Gastroesophageal sphincter (tissue), 4 donors: ENCODE results near the gene SMYD2. TPM values are rescaled to one million over a fixed set of nuclear protein-coding genes. Genes with fewer than 3 reads are reported as not detected.

ENCODE experiments used
- ATAC-seq: fragments of 150-250 bp; one replicate; pipeline ENCODE4 v1.9.1; 2016; ENCODE audit warnings: mild to moderate bottlenecking, moderate library complexity
- H3K27ac ChIP-seq, 4 donors: fragments of 200-600 bp; sonication (generic) in 3 of 4; 1 replicate in 3 of 4; 2 replicates in 1 of 4; pipeline ENCODE4 v1.5.1; 2016 to 2019
- H3K27me3 ChIP-seq: fragments of 200-600 bp; sonication (generic); one replicate; pipeline ENCODE4 v1.5.1; 2019
- H3K36me3 ChIP-seq, 2 donors: fragments of 200-600 bp; sonication (generic); one replicate each; pipeline ENCODE4 v1.5.1; 2019; ENCODE audit warnings: control low read depth in 1 of 2
- H3K4me1 ChIP-seq, 3 donors: fragments of 200-600 bp; sonication (generic); 1 replicate in 2 of 3; 2 replicates in 1 of 3; pipeline ENCODE4 v1.5.1; 2016 to 2019; ENCODE audit warnings: control low read depth in 2 of 3
- H3K4me3 ChIP-seq, 2 donors: fragments of 200-600 bp; sonication (generic); one replicate each; pipeline ENCODE4 v1.5.1; 2019; ENCODE audit warnings: mild to moderate bottlenecking in 1 of 2, moderate library complexity in 1 of 2
- H3K9me3 ChIP-seq, 3 donors: fragments of 200-600 bp; sonication (generic); one replicate each; pipeline ENCODE4 v1.5.1; 2017 to 2019; ENCODE audit warnings: control low read depth in 2 of 3
- EP300 ChIP-seq: sonication (generic); formaldehyde crosslinking; IDR thresholded peaks from one replicate; pipeline ENCODE4 v1.6.1; 2017; ENCODE audit warnings: antibody characterized with exemption, mild to moderate bottlenecking
- POLR2A ChIP-seq, 2 donors: fragments of 450-650 bp; IDR thresholded peaks; one replicate each; pipeline ENCODE4 v1.6.1; 2017; ENCODE audit warnings: antibody characterized with exemption in 2 of 2, mild to moderate bottlenecking in 2 of 2, moderate library complexity in 1 of 2
- POLR2AphosphoS5 ChIP-seq: sonication (generic); formaldehyde crosslinking; IDR thresholded peaks from one replicate; pipeline ENCODE4 v1.6.1; 2017; ENCODE audit warnings: antibody characterized with exemption
- WGBS, 2 donors: methylation state at CpG; one replicate each; pipeline ENCODE4 v1.1.5; 2018; ENCODE audit warnings: low coverage in 1 of 2; 5-methylcytosine and 5-hydroxymethylcytosine counted together
- total RNA-seq, 4 donors: library from RNA; depleted of rRNA; stranded (reverse); fragments of >200 nt; gene quantifications; one replicate each; pipeline ENCODE4 v1.1.0, GENCODE V29; 2016
- TF ChIP-seq, protein P1 (sequence below), 4 experiments: fragments of 200-600 bp in 2 of 4; fragments of 450-650 bp in 2 of 4; sonication (generic) in 1 of 4; IDR thresholded peaks; one replicate each; pipeline ENCODE4 v1.5.1; 2017 to 2019; ENCODE audit warnings: antibody characterized with exemption in 4 of 4, mild to moderate bottlenecking in 2 of 4, moderate library complexity in 2 of 4

SMYD2 gene
- total RNA-seq, 4 donors from 2014 or later: 12.0 to 30.3 (median 20.5) TPM

GRCh38 chr1:214292322-214292721 lies 11.4 kb downstream of the SMYD2 start:
- no peak for TF ChIP-seq EP300
- TF ChIP-seq POLR2AphosphoS5: no peak
- no peak for TF ChIP-seq POLR2A (IDR thresholded peaks at IDR 0.05)
- TF ChIP-seq, protein P1, sequence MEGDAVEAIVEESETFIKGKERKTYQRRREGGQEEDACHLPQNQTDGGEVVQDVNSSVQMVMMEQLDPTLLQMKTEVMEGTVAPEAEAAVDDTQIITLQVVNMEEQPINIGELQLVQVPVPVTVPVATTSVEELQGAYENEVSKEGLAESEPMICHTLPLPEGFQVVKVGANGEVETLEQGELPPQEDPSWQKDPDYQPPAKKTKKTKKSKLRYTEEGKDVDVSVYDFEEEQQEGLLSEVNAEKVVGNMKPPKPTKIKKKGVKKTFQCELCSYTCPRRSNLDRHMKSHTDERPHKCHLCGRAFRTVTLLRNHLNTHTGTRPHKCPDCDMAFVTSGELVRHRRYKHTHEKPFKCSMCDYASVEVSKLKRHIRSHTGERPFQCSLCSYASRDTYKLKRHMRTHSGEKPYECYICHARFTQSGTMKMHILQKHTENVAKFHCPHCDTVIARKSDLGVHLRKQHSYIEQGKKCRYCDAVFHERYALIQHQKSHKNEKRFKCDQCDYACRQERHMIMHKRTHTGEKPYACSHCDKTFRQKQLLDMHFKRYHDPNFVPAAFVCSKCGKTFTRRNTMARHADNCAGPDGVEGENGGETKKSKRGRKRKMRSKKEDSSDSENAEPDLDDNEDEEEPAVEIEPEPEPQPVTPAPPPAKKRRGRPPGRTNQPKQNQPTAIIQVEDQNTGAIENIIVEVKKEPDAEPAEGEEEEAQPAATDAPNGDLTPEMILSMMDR (IDR thresholded peaks at IDR 0.05): no peak
- Histone ChIP-seq H3K4me3 (no peak overlapping the region), H3K27me3 (no peaks in the 10 kb centered on the region), H3K9me3 (no peaks in the 10 kb centered on the region), H3K36me3 (no peaks in the 10 kb centered on the region), H3K27ac (no peak overlapping the region), H3K4me1 (no peaks in the 10 kb centered on the region)
- no peak for ATAC-seq
- WGBS, 2 donors: 75 to 83% methylated on average over 2 to 3 of the region's 3 CpGs

DNA sequence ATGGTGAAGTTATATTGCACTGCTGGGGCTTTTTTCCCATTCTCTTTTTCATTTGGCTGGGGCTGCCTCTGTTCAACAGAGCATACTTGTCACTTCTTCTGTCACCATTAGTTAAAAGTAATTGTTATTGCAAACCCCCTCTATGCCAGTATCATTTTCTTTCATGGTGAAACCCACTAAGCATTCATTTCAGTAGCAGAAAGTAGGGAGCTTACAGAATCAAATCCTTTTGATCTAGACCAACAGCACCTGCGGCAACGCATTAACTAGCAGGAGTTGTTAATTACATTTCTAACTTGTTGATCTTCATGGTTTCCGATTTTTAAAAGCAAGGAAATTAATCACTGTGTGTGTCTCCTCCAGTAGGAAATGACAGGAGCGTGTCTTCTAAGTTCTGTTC lies 15.0 kb downstream of the SMYD2 start:
- H3K27me3 ChIP-seq: no peaks in the 10 kb centered on the region
- H3K4me3 ChIP-seq: no peak overlapping the region
- 77 to 95% methylated on average over 4 of the region's 4 CpGs for WGBS, 2 donors
- no peaks in the 10 kb centered on the region for H3K36me3 ChIP-seq
- H3K27ac ChIP-seq: no peak overlapping the region
- TF ChIP-seq POLR2AphosphoS5 (no peak), POLR2A (IDR thresholded peaks at IDR 0.05) (no peak), EP300 (no peak)
- TF ChIP-seq, protein P1 (IDR thresholded peaks at IDR 0.05): no peak
- no peak for ATAC-seq
- no peaks in the 10 kb centered on the region for H3K9me3 ChIP-seq
- no peaks in the 10 kb centered on the region for H3K4me1 ChIP-seq

DNA sequence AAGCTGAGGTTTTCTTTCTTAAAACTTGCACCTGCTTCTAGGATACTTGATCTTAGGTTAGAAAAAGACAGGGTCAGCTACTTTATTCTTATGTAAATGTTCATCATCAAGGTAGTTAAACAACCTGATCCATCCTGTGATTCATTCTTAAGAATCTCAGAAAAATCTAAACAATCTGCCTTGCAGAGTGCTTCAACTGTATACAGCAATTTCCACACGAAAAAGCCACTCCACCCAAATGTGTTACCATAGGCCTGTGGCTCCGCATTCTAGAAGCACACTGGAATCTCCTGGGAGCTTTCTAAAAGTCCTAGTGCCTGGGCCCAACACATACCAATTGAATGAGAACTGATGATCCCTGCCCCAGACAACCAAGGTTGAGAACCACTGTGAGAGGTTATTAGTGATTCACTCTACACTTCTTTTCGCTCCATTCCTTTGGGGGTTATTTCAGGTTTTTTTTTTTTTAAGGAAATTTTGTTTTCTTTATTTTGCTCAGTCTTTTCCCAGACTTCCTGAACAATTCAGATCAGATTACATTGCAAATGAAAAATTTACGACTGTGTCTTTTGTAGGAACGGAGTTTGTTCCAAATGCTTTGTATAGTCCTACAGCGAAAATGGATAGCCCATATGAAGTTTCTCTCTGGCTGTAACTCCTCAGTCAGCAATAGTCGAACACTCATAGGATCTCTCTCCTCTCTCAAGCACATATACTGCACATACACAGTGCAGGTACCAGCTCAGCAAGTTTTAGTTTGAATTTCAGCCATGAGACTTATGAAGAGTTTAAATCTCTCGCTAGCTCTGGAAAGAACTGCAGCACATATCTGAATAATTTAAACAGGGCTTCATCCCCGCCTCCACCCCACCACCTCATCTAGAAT lies 16.1 kb downstream of the SMYD2 start:
- no peaks in the 10 kb centered on the region for H3K9me3 ChIP-seq
- H3K36me3 ChIP-seq: no peaks in the 10 kb centered on the region
- H3K4me1 ChIP-seq: no peaks in the 10 kb centered on the region
- ATAC-seq: no peak
- no peaks in the 10 kb centered on the region for H3K27me3 ChIP-seq
- TF ChIP-seq, protein P1 (IDR thresholded peaks at IDR 0.05): no peak
- TF ChIP-seq EP300 (no peak), POLR2AphosphoS5 (no peak)
- H3K4me3 ChIP-seq: no peak overlapping the region
- WGBS, 2 donors: 71 to 89% methylated on average over 5 to 9 of the region's 9 CpGs
- no peak overlapping the region for H3K27ac ChIP-seq

DNA sequence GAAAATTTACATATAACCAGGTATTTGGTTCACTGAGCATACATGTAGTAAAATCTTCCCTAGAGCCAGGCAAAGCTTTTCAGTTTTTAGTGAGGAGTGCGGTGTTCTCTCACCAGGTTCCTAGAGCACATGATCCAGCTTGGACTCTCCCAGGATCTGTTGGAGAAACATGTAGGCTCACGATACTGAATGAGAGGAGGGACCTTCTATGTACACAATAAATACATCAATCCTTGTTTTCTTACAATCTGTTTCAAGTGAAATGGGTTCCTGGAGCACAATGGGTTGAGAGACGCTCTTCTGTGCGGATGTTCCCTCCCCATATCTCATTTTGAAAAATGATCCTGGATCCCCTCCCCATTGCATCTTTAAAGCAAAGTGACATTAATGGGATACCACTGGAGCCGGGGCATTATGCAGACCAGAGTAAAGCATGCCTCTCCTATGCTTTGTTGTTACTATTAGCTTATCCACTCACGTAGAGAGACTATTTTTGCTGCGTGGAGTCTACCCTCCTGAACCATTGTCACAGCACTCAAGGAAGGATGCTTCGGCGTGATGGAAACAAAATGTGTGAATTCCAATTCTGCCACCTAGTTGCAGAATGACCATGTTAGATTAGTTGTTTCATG lies 19.3 kb downstream of the SMYD2 start:
- no peak for ATAC-seq
- 85 to 95% methylated on average over 8 to 9 of the region's 9 CpGs for WGBS, 2 donors
- H3K4me3 ChIP-seq: no peak overlapping the region
- H3K9me3 ChIP-seq: no peaks in the 10 kb centered on the region
- H3K27ac ChIP-seq: no peak overlapping the region
- H3K4me1 ChIP-seq: peaks cover 0 to 11% (median 2%) of the 10 kb centered on the region in 3 donors
- no peak for TF ChIP-seq POLR2A (IDR thresholded peaks at IDR 0.05)
- no peak for TF ChIP-seq EP300
- TF ChIP-seq POLR2AphosphoS5: no peak
- TF ChIP-seq, protein P1 (IDR thresholded peaks at IDR 0.05): no peak
- H3K36me3 ChIP-seq: no peaks in the 10 kb centered on the region
- no peaks in the 10 kb centered on the region for H3K27me3 ChIP-seq

DNA sequence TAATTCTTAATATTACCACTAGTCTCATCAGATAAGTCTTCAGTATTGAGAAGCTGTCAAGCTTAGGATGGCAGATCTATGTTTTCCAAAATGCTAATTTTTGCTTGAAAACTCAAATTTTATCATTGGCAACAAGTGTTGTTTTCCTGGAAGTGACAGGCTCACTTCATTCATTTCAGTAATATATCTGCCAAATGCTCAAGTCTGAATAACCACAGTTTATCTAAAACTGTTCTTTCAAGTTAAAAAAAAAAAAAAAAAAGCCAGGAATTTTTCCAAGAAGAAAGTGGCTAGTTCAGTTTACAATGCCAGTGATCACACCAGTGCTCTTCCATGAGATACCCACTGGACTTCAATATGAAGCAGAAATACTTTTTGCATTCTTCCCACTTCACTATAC lies 20.6 kb downstream of the SMYD2 start:
- no peak overlapping the region for H3K4me3 ChIP-seq
- H3K9me3 ChIP-seq: no peaks in the 10 kb centered on the region
- no peak overlapping the region for H3K27ac ChIP-seq
- no peaks in the 10 kb centered on the region for H3K27me3 ChIP-seq
- ATAC-seq: no peak
- H3K4me1 ChIP-seq: peaks cover 0 to 11% (median 2%) of the 10 kb centered on the region in 3 donors
- no peaks in the 10 kb centered on the region for H3K36me3 ChIP-seq
- TF ChIP-seq POLR2AphosphoS5 (no peak), POLR2A (IDR thresholded peaks at IDR 0.05) (no peak), EP300 (no peak)
- TF ChIP-seq, protein P1 (IDR thresholded peaks at IDR 0.05): no peak
